K562 (cell line): ENCODE measurements around the gene CARD8. TPM values are rescaled to one million over a fixed set of nuclear protein-coding genes. Genes with fewer than 3 reads are reported as not detected.

Experiments
- CCAR2 ChIP-seq: fragments of 200-400 bp; formaldehyde crosslinking; IDR thresholded peaks from 2 replicates; pipeline ENCODE4 v1.6.1; 2017; ENCODE audit warnings: mild to moderate bottlenecking, low read depth, low read length
- HNRNPL ChIP-seq: fragments of 200-400 bp; formaldehyde crosslinking; IDR thresholded peaks from 2 replicates; pipeline ENCODE4 v1.6.1; 2017; ENCODE audit warnings: low read depth, mild to moderate bottlenecking, low read length
- RBFOX2 ChIP-seq: fragments of 200-400 bp; formaldehyde crosslinking; IDR thresholded peaks from 2 replicates; pipeline ENCODE4 v1.6.1; 2017; ENCODE audit warnings: low read depth, mild to moderate bottlenecking, low read length, moderate library complexity
- SMAD4 ChIP-seq: fragments of 250-450 bp; sonication (Bioruptor Pico); conservative IDR thresholded peaks from 2 replicates; pipeline ENCODE4 v1.8.0; 2021; ENCODE audit warnings: inconsistent platforms, mild to moderate bottlenecking, moderate library complexity
- ZNF324 ChIP-seq: fragments of 250-450 bp; sonication (Bioruptor Pico); IDR thresholded peaks from 2 replicates; pipeline ENCODE4 v1.4.0; 2020; ENCODE audit warnings: mild to moderate bottlenecking
- ZNF584 ChIP-seq: fragments of 200-800 bp; sonication (Bioruptor generic); IDR thresholded peaks from 2 replicates; pipeline ENCODE4 v1.6.1; 2016; ENCODE audit warnings: low read depth, mild to moderate bottlenecking, missing genetic modification characterization, missing compliant biosample characterization
- ZNF609 ChIP-seq: sonication (generic); formaldehyde crosslinking; IDR thresholded peaks from 2 replicates; pipeline ENCODE4 v1.8.1; 2023; ENCODE audit warnings: missing genetic modification reagents, mild to moderate bottlenecking, borderline replicate concordance
- ZSCAN32 ChIP-seq: fragments of 450-650 bp; formaldehyde crosslinking; IDR thresholded peaks from 2 replicates; pipeline ENCODE4 v1.4.0; 2020; ENCODE audit warnings: mild to moderate bottlenecking, moderate library complexity
- polyA plus RNA-seq, 8 experiments: library from polyadenylated mRNA; depleted of rRNA in 4 of 8; stranded (reverse) in 5 of 8; unstranded in 3 of 8; fragments of >200 nt; fragmentation: Nextera tagmentation in 2 of 8; fragmentation: Illumina TruSeq in 1 of 8; extraction: Ambion mirVana in 2 of 8; extraction: Trizol in 1 of 8; gene quantifications; 2 replicates each; pipeline versions ENCODE4 v1.2.1 to v1.2.3, GENCODE V29; 2011 to 2014; ENCODE audit warnings: inconsistent platforms in 1 of 8, missing spikeins in 1 of 8
- total RNA-seq, 7 experiments: library from RNA; depleted of rRNA in 6 of 7; stranded (reverse); fragments of >200 nt in 6 of 7; fragmentation: Illumina TruSeq in 2 of 7; extraction: Trizol in 2 of 7; gene quantifications; 2 replicates each; pipeline versions ENCODE4 v1.2.1 to v1.2.3, GENCODE V29; 2011 to 2021; ENCODE audit warnings: low replicate concordance in 1 of 7
- TF ChIP-seq, protein P1 (sequence below): fragments of 250-450 bp; sonication (Bioruptor Pico); IDR thresholded peaks from 2 replicates; pipeline ENCODE4 v1.9.0; 2021; ENCODE audit warnings: mild to moderate bottlenecking, inconsistent platforms
- TF ChIP-seq, protein P2 (sequence below): fragments of 200-800 bp; sonication (Bioruptor generic); IDR thresholded peaks from 2 replicates; pipeline ENCODE4 v1.6.1; 2017; ENCODE audit warnings: missing genetic modification characterization, missing compliant biosample characterization
- TF ChIP-seq, protein P3 (sequence below): fragments of 250-450 bp; sonication (Bioruptor Pico); IDR thresholded peaks from 2 replicates; pipeline ENCODE4 v1.5.0; 2020; ENCODE audit warnings: mild to moderate bottlenecking
- TF ChIP-seq, protein P4 (sequence below), 2 experiments: fragments of 150-350 bp in 1 of 2; IDR thresholded peaks; 2 replicates each; pipeline ENCODE4 v1.6.1; 2012 to 2016; ENCODE audit warnings: low read depth in 2 of 2, low read length in 2 of 2, mild to moderate bottlenecking in 1 of 2, moderate library complexity in 1 of 2

CARD8 gene
- total and polyA plus RNA-seq, 9 of the 15 experiments (the other 6 are each of a cell fraction or from before 2014, with no cell fraction given) = 11.5 to 26.4 (median 20.8) TPM

DNA sequence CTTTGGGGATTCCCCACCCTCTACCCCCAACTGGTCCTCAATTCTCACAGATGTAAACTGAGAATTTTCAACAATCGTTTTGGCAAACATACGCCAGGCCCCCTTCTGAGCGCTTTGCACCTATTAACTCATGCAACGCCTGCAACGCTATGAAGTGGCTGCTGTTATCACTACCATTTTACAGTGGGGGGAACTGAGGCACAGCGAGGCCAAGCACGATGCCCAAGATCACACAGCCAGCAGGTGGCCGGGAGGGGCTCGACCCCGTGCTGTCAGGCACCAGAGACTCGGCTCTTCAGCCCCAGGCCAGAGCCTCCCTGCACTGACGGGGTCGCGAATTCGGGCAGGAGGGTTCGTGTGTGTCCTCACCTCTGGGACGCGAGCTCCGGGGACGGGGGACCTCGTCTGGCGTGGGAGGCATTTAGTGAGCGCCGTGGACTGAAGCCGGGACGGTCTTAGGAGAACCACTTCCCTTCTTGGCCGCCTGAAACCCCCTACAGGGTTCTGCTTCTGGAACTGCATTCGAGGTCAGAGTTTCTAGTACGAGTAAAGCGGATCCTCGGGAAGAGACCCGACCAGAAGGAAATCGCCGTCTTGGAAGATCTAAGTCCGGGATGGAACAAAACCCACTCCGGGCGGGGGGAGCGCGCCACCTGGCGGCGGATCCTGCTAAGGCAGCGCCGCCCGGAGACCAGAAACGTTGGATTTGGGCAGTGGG is 35.2 kb upstream of the CARD8 start (continued):
- TF ChIP-seq, protein P1, sequence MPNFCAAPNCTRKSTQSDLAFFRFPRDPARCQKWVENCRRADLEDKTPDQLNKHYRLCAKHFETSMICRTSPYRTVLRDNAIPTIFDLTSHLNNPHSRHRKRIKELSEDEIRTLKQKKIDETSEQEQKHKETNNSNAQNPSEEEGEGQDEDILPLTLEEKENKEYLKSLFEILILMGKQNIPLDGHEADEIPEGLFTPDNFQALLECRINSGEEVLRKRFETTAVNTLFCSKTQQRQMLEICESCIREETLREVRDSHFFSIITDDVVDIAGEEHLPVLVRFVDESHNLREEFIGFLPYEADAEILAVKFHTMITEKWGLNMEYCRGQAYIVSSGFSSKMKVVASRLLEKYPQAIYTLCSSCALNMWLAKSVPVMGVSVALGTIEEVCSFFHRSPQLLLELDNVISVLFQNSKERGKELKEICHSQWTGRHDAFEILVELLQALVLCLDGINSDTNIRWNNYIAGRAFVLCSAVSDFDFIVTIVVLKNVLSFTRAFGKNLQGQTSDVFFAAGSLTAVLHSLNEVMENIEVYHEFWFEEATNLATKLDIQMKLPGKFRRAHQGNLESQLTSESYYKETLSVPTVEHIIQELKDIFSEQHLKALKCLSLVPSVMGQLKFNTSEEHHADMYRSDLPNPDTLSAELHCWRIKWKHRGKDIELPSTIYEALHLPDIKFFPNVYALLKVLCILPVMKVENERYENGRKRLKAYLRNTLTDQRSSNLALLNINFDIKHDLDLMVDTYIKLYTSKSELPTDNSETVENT = no peak
- TF ChIP-seq ZSCAN32 (CRISPR knock-in tag) (no peak), CCAR2 (no peak), SMAD4 (no peak), HNRNPL (no peak), ZNF609 (CRISPR knock-in tag) (no peak), ZNF324 (no peak), RBFOX2 (no peak), ZNF584 (CRISPR knock-in tag) (no peak)
- TF ChIP-seq, protein P2, sequence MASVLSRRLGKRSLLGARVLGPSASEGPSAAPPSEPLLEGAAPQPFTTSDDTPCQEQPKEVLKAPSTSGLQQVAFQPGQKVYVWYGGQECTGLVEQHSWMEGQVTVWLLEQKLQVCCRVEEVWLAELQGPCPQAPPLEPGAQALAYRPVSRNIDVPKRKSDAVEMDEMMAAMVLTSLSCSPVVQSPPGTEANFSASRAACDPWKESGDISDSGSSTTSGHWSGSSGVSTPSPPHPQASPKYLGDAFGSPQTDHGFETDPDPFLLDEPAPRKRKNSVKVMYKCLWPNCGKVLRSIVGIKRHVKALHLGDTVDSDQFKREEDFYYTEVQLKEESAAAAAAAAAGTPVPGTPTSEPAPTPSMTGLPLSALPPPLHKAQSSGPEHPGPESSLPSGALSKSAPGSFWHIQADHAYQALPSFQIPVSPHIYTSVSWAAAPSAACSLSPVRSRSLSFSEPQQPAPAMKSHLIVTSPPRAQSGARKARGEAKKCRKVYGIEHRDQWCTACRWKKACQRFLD (CRISPR knock-in tag) = no peak
- TF ChIP-seq, protein P3, sequence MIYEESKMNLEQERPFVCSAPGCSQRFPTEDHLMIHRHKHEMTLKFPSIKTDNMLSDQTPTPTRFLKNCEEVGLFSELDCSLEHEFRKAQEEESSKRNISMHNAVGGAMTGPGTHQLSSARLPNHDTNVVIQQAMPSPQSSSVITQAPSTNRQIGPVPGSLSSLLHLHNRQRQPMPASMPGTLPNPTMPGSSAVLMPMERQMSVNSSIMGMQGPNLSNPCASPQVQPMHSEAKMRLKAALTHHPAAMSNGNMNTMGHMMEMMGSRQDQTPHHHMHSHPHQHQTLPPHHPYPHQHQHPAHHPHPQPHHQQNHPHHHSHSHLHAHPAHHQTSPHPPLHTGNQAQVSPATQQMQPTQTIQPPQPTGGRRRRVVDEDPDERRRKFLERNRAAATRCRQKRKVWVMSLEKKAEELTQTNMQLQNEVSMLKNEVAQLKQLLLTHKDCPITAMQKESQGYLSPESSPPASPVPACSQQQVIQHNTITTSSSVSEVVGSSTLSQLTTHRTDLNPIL (CRISPR knock-in tag) = no peak
- TF ChIP-seq, protein P4, sequence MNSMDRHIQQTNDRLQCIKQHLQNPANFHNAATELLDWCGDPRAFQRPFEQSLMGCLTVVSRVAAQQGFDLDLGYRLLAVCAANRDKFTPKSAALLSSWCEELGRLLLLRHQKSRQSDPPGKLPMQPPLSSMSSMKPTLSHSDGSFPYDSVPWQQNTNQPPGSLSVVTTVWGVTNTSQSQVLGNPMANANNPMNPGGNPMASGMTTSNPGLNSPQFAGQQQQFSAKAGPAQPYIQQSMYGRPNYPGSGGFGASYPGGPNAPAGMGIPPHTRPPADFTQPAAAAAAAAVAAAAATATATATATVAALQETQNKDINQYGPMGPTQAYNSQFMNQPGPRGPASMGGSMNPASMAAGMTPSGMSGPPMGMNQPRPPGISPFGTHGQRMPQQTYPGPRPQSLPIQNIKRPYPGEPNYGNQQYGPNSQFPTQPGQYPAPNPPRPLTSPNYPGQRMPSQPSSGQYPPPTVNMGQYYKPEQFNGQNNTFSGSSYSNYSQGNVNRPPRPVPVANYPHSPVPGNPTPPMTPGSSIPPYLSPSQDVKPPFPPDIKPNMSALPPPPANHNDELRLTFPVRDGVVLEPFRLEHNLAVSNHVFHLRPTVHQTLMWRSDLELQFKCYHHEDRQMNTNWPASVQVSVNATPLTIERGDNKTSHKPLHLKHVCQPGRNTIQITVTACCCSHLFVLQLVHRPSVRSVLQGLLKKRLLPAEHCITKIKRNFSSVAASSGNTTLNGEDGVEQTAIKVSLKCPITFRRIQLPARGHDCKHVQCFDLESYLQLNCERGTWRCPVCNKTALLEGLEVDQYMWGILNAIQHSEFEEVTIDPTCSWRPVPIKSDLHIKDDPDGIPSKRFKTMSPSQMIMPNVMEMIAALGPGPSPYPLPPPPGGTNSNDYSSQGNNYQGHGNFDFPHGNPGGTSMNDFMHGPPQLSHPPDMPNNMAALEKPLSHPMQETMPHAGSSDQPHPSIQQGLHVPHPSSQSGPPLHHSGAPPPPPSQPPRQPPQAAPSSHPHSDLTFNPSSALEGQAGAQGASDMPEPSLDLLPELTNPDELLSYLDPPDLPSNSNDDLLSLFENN (IDR thresholded peaks at IDR 0.05; ENCODE audit: low read depth in 2 of 2, low read length in 2 of 2) = no peak
